Right ventricle myocardium superior (tissue), 1 donor: ENCODE measurements around the gene MDP1. TPM values are rescaled to one million over a fixed set of nuclear protein-coding genes. Genes with fewer than 3 reads are reported as not detected.
A peak's percentile ranks its signal among the peaks of the same experiment; 100 is the strongest.

Source experiments
- ATAC-seq: fragments of 200-7000 bp; cut with Tn5 transposase; one replicate; pipeline ENCODE4 v1.9.1; 2020; ENCODE audit warnings: mild to moderate bottlenecking; ENCODE audit not compliant: poor library complexity
- DNase-seq: peaks from one replicate; pipeline ENCODE4 v3.0.0-alpha.2; 2020
- intact Hi-C: fragments of 100-400 bp; cut with DNase I; formaldehyde crosslinking; loops from one replicate; pipeline ENCODE4 v1.11.2; 2022
- total RNA-seq: library from RNA; stranded (reverse); fragmentation: NEBNext Ultra II Directional; extraction: Animal tissue kit (Norgen Biotek cat#: 25700); gene quantifications from one replicate; pipeline ENCODE4 v1.2.1, GENCODE V29; 2021
- donor health status: DM: no; HTN: yes; CAD: no; lungs with severe emphysema.

The MDP1 gene
- total RNA-seq, 1 donor from 2014 or later = 18.9 TPM

- intact Hi-C loops = no loop called here
- DNase-seq (peak; percentile 95), ATAC-seq (peak; percentile 97)
These were observed 27.4 kb downstream of the MDP1 start, which contains the start of gene IPO4 for GRCh38 chr14:24188251-24189058. IPO4 (minus strand) TSS chr14:24188816; CDS start chr14:24188787, 29 bp downstream.

GRCh38 chr14:24187539-24187915 lies 28.3 kb downstream of the MDP1 start:
- ATAC-seq = no peak
- DNase-seq = no peak
- intact Hi-C loops = no loop called here

DNA sequence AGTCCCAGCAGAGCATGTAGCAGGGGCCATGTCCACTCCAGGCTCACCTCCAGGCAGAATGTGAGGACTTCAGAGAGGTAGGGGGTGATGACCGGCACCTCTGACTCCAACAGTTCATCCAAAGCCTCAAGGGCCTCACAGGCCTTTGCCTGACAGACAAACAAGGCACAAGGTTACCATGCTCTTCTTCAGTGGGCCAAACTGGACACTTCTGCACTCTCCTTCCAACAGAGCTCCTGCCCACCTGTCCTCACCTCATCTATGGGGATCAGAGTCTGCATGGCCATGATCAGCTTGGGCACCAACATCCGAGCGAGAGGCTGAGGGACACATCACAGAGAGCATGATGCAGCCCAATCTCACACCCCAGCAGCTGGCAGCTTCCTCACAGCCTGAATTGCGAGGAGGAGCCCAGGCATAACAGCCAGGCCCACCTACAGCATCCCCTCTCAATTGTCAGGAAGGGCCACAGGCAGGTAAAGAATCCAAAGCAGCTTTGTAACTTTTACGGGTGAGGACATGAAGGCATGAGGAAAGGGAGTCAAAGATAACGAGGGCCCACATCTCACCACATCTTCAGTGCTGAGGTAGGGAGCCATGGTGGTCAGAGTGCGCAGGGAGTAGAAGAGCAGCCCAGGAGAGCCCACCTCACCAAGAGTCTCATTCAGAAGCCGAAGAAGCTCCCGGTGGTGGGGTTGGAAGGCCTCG lies 28.9 kb downstream of the MDP1 start:
- ATAC-seq (no peak), DNase-seq (no peak)
- intact Hi-C loops = no loop called here

- ATAC-seq (no peak), DNase-seq (no peak)
- intact Hi-C loops = no loop called here
These were observed 30.1 kb downstream of the MDP1 start for GRCh38 chr14:24185741-24186140.

- intact Hi-C loops = no loop called here
These were observed 30.8 kb downstream of the MDP1 start for GRCh38 chr14:24185026-24185425.

GRCh38 chr14:24184104-24184970 lies 31.5 kb downstream of the MDP1 start:
- ATAC-seq (no peak), DNase-seq (no peak)
- intact Hi-C loops = no loop called here

More at GRCh38 chr14:24185026-24185425, 30.8 kb downstream of the MDP1 start:
- ATAC-seq (no peak), DNase-seq (no peak)

GRCh38 chr14:24183014-24183481 lies 32.8 kb downstream of the MDP1 start:
- intact Hi-C loops = no loop called here
- no peak for ATAC-seq
- no peak for DNase-seq

DNA sequence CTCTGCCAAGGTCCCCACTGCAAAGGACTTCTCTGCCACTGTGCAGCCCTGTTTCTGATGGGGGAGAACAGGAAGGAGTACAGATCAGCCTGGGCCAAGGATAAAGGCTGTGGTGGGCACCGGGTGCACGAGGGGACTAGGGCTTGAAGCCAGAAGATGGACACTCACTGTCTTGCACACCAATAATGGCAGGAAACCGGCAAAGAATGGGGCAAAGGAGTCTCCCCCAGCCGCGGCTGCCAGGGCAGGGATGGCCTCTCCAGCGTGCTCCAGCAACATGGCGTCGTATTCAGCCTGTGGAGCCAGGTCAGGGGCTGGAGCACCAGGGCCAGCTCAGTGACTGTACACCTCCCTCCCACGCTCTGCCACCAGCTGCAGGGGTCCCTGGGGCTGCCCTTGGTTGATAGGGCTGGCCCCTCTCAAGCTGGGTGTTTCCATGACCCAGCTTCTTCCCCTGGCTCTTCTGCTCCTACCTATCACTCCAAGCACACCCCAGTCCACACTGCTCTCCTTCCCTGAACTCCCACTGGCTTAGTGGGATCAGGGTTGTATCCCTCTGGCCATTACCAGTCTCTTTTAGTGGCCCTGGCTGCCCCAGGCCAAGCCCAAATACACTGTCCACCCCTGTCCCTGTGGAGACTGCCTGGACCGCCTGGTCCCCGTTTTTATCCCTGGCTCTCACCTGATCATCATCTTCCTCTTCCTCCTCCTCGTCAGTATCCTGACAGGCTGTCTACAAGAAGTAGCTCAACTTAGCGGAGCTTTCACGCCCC lies 33.6 kb downstream of the MDP1 start:
- DNase-seq = no peak
- intact Hi-C loops = no loop called here
- no peak for ATAC-seq

DNA sequence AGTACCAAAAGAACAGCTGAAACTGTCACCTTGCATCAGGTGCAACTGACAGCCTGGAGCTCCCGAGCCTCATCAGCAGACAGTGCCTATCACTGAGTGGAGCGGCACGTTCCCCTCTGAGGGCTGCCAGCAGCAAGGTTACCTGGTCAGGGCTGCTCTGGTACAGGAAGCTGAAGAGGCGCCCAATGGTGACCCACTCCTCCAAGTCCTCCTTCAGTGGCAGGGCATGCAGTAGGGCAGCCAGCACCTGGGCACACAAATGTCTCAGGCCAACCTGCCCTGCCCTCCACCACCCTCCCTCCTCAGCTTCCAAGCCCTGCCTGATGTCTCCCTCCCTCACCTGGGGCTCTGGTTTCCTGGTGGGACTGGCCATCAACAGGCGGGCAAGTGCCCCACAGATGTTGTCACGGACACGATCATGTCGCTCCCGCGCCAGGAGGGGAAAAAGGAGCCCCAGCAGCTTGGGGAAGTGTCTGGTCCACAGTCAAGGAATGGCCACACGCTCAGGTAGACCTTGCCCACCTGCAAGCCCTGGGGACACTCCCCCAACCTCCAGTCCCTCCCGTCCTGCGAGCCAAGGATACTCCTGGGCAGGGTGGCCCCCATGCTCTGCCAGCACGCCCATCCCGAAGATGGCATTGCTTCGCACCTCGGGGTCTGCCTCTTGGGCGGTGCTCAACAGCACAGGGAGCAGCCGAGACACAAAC lies 34.3 kb downstream of the MDP1 start:
- no peak for DNase-seq
- intact Hi-C loops = no loop called here
- no peak for ATAC-seq

DNA sequence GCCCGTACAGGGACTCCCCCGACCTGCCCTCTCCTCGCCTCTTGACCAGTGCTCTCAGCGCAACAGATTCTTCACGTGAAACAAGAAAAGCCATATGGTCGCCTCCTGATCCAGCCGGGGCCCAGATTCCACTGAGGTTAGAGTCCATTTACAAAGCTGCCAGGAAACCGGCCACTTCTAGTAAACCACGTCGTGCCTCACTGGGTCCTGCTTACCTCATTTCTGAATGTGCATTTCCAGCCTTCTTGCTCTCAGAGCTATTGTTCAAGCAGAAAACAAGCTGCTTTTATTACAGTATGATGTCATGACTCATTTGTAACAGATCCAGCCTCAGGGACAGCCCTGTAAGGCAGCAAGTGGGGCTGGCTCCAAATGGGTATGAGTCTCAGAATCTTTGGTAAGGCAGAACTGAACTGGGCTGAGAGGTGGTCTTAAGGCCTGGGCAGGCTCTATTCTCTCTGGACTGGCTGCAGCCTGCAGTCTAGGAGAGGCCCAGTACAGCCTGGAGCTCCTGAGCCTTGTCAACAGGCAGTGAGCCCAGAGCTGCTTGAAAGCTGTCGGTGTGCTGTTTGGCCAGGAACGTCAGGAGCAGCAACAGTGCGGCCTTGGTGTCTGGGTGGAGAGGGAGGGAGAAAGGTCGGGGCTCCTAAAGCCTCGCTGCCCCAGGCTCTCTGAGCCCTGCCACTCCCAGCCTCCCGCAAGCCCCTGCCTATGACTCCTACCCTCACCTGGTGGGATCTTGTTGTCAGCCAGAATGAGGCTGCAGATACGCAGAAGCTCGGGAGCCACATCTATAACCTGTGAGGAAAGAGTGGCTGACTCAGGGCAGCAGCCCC lies 35.7 kb downstream of the MDP1 start:
- ATAC-seq (peak; percentile 50), DNase-seq (peak; percentile 25)
- intact Hi-C loops = no loop called here

DNA sequence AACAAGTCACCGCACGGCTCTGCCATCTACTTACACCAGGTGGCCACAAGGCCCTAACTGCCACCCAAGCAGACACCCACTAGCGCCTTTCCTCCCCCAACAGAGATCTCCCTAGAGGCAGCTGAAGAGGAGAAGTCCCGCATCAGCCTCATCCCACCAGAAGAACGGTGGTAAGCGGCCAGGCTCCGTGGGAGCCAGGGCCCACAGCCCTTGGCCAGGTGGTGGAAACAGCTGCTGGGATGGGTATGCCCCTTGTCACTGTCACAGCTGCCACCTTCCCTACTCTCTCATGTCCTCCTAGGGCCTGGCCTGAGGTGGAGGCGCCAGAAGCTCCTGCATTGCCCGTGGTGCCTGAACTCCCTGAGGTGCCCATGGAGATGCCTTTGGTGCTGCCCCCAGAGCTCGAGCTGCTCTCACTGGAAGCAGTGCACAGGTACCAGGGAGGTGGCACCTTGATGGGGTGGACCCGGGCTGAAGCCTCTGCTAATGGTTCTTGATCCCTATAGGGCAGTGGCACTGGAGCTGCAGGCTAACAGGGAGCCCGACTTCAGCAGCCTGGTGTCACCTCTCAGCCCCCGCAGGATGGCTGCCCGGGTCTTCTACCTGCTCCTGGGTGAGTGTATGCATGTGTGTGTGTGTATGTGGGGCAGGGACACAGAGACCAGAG lies 36.4 kb downstream of the MDP1 start:
- DNase-seq (peak; percentile 23), ATAC-seq (peak; percentile 4)
- intact Hi-C loops = no loop called here

DNA sequence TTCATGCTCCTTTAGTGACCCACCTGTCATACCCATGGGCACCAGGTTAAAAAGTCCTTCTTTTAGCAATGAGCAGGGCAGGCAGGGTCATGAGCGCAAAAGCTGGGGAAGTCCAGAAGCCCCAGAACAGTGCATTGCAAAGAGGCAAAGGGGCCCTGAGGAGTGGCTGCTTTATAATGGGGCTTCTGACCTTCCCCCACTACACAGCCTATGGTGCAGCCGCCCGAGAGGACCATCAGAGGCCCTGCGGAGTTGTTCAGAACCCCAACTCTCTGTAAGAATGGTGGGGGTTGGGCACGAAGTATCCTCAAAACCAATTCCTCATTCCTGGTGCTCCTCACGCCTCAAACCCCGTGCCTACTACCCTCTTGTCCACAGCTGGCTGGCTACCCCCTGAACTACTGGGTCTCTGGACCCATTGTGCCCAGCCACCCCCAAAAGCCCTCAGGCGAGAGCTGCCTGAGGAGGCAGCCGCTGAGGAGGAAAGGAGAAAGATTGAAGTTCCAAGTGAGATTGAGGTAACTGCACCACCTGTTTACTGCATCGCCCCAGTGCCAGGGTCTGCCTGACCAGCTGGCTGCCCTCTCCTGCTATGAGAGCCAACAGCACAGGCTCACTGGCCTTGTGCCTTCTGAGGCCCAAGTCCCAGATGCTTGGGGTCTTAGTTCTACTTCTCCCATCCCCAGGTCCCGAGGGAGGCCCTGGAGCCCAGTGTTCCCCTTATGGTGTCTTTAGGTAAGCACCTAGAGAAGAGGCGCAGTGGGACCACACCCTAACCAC lies 37.3 kb downstream of the MDP1 start:
- DNase-seq = peak; percentile 24
- intact Hi-C loops = no loop called here
- ATAC-seq = no peak

DNA sequence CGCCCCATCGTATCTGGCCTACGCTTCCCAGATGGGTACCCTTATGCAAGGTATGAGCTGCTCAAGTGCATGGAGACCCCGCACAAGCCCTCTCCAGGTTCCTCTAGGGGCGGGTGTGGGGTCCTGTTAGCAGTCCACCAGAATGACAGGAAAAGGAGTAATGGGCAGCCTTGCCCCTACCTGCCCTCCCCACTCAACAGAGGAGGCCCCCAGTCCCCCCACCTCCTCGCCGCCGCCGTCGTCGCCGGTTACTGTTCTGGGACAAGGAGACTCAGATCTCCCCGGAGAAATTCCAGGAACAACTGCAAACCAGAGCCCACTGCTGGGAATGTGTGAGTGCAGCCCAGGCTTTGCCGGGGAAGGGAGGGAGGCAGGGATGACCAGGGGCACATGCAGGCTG lies 38.0 kb downstream of the MDP1 start:
- DNase-seq (peak; percentile 34), ATAC-seq (no peak)
- intact Hi-C loops = no loop called here

DNA sequence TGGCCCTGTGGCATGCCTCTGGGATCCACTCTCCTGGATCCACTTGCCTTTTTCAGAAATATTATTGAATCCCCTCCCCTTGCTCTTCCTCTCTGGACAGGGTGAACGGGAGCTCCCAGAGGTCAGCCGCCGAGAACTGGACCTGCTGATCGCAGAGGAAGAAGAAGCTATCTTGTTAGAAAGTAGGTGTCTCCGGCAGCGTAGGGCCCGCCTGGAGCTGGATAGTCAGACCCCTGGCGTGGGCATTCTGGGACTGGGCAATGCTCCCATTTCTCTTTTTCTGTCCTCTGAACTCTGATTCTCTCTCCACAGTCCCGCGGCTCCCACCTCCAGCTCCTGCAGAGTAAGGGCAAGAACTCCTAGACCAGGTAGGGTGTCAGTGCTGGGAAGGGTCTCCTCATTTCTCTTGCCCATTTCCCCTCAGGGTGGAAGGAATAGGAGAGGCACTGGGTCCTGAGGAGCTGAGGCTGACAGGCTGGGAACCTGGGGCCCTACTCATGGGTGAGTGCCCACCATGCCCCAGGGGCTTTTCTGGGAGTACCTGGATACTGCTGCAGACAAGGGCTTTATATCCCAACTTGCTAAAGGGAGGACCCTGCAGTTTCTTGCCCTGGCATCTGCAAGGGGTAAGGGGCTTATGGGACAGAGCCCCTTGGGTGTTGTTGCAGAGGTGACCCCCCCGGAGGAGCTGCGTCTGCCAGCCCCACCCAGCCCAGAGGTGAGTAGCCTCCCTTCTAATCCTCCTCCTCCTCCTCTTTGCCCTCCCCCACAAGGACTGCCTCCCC lies 38.6 kb downstream of the MDP1 start:
- ATAC-seq = no peak
- intact Hi-C loops = no loop called here
- DNase-seq = peak; percentile 39

- DNase-seq = peak; percentile 14
- no peak for ATAC-seq
- intact Hi-C loops = no loop called here
These were observed 39.3 kb downstream of the MDP1 start for GRCh38 chr14:24176599-24176998.
